GM13976 (cell line): ENCODE measurements around the gene LYST.

Source experiments
- DNase-seq: peaks from one replicate; pipeline ENCODE4 v3.0.0; 2012; ENCODE audit warnings: low spot score
- in situ Hi-C: fragments of 300-500 bp; cut with MboI; formaldehyde crosslinking; loops from one replicate; pipeline ENCODE4 v1.12.0; 2022; ENCODE audit warnings: low sequenced_read_pairs, mixed read lengths, inconsistent platforms; ENCODE audit not compliant: unreplicated experiment
- TF ChIP-seq, protein P1 (sequence below): IDR thresholded peaks from 2 replicates; pipeline ENCODE4 v1.5.1; 2012; ENCODE audit warnings: borderline replicate concordance, mild to moderate bottlenecking; ENCODE audit not compliant: insufficient read depth; ENCODE audit errors: extremely low read depth, missing control alignments, control extremely low read depth

Gene LYST

DNA sequence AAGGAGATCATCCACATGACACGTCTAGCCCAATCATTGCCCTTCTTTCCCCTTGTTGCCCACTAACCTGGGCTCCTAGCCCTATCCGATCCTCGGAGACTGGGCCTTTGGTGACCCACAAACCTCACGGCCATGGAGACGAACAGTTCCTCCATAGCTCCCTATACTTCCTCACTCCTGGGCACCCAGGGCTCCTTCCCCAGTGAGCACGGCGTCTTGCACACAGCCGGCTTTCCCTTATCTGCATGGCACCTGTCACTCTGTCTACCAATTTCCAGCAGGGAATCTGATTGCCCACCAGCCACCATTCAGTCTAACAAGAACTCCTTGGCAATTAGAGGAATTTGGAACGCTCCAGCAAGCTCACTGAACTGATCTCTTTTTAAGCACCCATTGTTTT lies 220.2 kb downstream of the LYST start:
- DNase-seq: no peak
- TF ChIP-seq, protein P1, sequence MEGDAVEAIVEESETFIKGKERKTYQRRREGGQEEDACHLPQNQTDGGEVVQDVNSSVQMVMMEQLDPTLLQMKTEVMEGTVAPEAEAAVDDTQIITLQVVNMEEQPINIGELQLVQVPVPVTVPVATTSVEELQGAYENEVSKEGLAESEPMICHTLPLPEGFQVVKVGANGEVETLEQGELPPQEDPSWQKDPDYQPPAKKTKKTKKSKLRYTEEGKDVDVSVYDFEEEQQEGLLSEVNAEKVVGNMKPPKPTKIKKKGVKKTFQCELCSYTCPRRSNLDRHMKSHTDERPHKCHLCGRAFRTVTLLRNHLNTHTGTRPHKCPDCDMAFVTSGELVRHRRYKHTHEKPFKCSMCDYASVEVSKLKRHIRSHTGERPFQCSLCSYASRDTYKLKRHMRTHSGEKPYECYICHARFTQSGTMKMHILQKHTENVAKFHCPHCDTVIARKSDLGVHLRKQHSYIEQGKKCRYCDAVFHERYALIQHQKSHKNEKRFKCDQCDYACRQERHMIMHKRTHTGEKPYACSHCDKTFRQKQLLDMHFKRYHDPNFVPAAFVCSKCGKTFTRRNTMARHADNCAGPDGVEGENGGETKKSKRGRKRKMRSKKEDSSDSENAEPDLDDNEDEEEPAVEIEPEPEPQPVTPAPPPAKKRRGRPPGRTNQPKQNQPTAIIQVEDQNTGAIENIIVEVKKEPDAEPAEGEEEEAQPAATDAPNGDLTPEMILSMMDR: no peak
- in situ Hi-C loops: no loop called here

DNA sequence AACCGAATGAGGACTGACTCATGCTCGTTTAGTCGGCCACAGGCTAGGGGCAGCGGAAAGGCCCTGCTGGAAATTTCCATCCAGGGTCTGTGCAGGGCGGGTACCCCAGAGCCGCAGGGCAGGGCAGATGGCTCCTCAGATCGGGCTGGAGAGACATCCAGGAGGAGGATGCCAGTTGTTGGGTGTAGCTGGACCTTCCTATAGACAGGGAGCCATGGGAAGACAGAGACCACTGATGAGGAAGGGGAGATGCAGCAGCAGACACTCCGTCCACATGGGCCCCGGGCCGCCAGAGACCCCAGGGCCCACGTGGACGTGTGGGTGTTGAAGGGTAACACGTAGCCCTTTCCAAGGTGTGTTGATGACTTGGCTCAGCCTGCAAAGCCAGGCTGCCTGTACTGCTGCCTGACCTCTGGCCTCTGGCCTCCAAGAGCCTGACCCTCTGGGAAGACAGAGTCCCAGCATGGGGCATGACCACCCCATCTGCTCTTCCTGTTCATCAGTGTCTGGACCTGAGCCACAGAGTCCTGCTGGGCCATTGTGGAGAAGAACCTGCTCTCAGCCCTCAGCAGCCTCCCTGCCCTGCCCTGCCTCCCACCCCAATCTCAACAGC lies 221.9 kb downstream of the LYST start:
- no peak for DNase-seq
- in situ Hi-C loops: no loop called here
- TF ChIP-seq, protein P1: no peak

DNA sequence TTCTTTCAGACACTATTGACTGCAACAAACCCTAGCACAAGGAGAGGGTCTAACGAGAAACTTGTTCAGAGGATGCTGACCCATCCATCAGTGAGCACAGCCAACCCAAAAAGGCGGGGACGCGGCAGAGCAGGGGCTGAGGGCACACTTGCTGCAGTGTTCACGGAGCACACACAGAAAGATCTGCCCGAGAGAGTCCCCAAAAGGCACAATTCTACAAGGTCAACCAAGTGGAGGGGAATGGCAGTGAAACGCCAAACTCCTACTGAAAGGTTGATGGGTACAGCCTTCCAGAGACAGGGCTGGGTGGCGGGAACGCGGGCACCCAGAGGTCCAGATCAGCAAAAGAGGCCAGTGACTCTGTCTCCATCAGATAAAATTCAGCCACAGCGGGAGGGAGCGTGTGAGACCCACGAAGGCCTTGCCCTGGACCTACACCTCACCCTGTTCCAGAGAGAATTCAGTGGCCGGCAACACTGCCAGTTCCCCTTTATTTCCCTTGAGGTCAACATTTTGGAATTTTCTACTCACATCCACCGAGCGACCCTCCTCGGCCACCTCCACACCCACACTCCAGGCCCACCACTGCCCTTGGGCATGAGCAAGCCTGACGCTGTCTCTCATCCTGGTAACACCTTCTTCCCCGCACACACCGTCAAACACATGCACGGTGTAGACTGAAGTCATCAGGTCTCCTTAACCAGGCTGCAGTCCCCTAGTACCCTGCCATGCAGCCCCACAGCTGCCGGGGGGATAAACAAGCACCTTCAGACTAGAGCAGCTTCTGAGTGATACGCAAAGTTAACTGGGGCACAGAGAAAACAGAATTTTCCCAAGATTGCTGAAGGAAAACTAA lies 222.6 kb downstream of the LYST start:
- no peak for DNase-seq
- in situ Hi-C loops: no loop called here
- TF ChIP-seq, protein P1: no peak

DNA sequence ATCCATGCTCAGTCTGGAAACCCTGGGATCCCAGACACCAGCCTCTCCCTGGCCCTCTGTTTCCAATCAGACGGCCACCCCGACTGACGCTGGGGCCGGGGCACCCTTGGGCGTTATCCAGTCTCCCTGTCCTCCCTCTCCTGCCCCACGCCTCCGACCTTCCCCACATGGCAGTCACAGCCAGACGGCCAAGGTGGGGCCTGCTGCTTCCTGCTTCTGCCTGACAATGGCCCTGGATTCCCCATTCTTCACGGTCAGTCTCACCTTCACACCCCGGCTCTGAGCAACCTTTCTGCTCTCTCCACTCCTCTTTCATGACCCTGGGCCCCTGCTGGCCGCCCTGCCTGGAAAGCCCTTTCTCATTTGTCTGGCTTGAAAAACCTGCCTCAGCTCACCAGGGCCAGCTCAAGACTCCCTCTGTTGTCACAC lies 223.7 kb downstream of the LYST start:
- in situ Hi-C loops: no loop called here
- DNase-seq: no peak
- TF ChIP-seq, protein P1: no peak

DNA sequence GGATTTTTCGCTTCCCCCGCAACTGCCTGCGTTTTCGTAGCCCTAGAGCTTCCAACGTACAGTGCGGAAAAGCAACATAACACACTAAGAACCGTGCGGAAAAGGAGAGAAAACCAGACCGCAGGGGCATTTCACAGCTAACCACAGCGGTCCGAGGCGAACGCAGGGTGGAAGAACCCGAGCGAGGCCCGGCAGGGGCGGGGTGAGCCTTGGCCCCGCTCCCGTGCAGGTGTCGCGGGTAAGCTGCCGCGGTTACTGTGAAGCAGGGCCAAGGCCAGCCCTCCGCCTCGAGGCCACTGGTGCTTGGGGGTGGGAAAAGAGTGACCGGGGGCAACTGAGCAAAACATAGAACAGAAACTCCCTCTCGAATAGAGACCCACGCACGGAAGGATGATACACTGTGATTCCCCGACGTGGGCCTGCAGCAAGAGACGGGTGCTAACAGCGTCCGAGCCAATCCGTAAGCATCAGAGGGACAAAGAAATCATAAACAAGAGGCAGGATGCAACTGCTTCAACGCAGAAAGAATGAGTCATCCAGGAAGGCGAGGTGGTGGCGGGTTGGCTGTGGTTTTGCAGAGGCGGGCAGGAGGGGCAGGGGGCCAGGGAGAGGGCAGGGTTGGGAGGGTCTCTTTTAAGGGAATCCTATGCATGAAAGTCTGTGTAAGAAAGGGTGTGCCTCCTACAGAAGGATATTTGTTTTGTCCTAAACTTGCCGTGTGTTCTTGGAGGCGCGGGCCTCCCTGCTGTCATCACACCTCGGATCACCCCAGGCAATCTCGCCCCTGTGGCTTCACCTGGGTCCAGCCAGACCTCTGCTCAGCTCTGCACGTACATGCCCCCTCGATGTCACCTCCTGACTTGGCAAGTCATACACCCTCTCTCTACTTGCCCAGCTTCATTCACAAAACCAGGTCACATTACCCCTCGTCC lies 224.4 kb downstream of the LYST start:
- peak; percentile 81 for DNase-seq
- in situ Hi-C loops: no loop called here

More for the DNA sequence above, 224.4 kb downstream of the LYST start:
- TF ChIP-seq, protein P1: no peak
